ENCODE results near the gene CTXND2. TPM values are rescaled to one million over a fixed set of nuclear protein-coding genes. Genes with fewer than 3 reads are reported as not detected.

CTXND2 gene
- total RNA-seq, 2 donors from 2014 or later: not detected

DNA sequence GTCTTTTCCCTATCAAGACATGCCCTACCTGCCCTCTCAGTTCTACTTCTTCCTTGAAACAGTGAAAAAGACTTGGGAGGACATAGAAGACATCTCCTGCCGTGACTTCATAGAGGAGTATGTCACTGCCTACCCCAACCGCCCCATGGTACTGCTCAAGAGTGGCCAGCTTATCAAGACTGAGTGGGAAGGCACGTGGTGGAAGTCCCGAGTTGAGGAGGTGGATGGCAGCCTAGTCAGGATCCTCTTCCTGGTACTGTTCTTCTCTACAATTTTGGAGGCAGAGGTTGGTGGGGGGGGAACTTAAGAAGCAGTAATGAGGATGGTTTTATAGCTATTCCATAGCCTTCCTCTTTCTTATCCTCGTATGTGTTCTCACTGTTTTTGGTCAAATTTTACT is 57.9 kb downstream of the CTXND2 start:
- intact Hi-C loops (cut with DNase I): no loop called here
- peak; percentile 11 for DNase-seq (ENCODE audit: low spot score)

DNA sequence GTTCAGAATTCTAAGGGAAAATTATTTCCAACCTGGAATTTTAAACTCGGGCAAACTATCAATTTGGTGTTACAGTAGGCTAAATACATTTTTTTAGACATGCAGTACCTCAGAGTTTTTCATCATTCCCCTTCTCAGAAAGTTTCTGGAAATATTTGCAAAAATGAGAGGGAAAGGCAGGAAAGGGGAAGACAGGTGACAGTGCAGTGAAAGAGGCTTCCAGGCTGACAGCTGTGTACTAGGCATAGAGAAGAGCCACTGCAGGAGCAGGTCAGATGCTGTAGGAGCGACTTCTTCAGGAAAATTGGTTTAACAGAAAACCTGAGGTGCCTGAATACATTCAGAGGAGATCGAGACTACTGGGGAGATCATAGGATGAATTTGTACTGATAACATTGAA is 67.8 kb downstream of the CTXND2 start:
- DNase-seq (ENCODE audit: low spot score): no peak
- intact Hi-C loops (cut with DNase I): no loop called here

- DNase-seq (ENCODE audit: low spot score): no peak
- intact Hi-C loops (cut with DNase I): no loop called here
Measured at GRCh38 chr1:150955280-150955679, 68.3 kb downstream of the CTXND2 start.

DNA sequence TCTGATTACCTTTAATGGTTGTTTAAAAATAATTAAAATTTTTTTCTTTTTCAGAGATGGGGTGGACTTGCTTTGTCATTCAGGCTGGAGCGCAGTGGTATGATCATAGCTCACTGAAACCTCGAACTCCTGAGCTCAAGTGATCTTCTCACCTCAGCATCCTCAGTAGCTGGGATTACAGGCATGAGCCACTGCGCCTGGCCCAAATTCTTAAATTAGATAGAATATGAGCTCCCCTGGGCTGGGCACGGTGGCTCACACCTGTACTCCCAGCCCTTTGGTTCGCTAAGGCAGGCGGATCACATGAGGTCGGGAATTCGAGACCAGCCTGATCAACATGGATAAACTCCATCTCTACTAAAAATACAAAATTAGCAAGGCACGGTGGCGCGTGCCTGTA is 70.7 kb downstream of the CTXND2 start:
- intact Hi-C loops (cut with DNase I): no loop called here
- DNase-seq (ENCODE audit: low spot score): no peak

GRCh38 chr1:150960646-150961045 is 73.7 kb downstream of the CTXND2 start:
- intact Hi-C loops (cut with DNase I): no loop called here
- peak; percentile 34 for DNase-seq (ENCODE audit: low spot score)

DNA sequence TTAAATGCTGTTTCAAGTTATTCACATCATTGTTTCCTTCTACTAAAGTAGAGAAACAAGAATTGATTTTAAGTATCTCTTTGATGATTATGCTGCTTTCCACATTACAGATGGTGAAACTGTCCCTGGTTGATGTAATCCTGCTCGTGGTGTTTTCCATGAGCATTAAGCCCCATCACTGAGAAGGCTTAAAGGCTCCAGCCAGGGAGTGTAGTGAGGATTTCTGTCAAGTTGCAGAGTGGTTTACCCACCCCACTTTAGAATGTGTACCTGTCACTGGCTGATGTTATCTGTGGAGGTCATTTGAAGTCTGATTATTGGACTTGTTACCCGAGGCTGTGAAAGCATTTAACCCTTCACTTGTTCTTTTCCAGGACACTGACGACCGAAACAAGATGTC is 74.8 kb downstream of the CTXND2 start:
- no peak for DNase-seq (ENCODE audit: low spot score)
- intact Hi-C loops (cut with DNase I): loop anchor here in 1 of 2 donors (1.0 kb wide), 1 partner anchor 38 kb away; no protein-coding TSS in a partner anchor

Other genes with a start within 250 kb of the CTXND2 start
- gene GOLPH3L, start 190.0 kb upstream of the CTXND2 start, total RNA-seq: 10 to 100 TPM; 19.0 to 20.1 TPM
- under 1 TPM; 0.33 to 0.65 TPM for gene HORMAD1, start 166.2 kb upstream of the CTXND2 start, total RNA-seq
- 10 to 100 TPM; 50.2 to 89.2 TPM for gene CTSS, start 121.4 kb upstream of the CTXND2 start, total RNA-seq
- gene CTSK, start 78.9 kb upstream of the CTXND2 start, total RNA-seq: 100 to 1,000 TPM; 136 to 183 TPM
- 10 to 100 TPM; 47.3 to 51.2 TPM for gene ARNT, start 10.5 kb upstream of the CTXND2 start, total RNA-seq
- 10 to 100 TPM; 26.4 to 26.8 TPM for gene SETDB1, start 39.2 kb downstream of the CTXND2 start, total RNA-seq
- gene CERS2, start 87.7 kb downstream of the CTXND2 start, total RNA-seq: 100 to 1,000 TPM; 112 to 133 TPM
- under 1 TPM in 1 of 2 donors, not detected in 1; 0.19 TPM for gene ANXA9, start 95.2 kb downstream of the CTXND2 start, total RNA-seq
- gene MINDY1, start 119.8 kb downstream of the CTXND2 start, total RNA-seq: 10 to 100 TPM; 17.3 to 17.8 TPM
- 10 to 100 TPM; 15.5 to 17.4 TPM for gene PRUNE1, start 121.3 kb downstream of the CTXND2 start, total RNA-seq
- gene BNIPL, start 149.4 kb downstream of the CTXND2 start, total RNA-seq: under 1 TPM; 0.33 to 0.93 TPM
- 1 to 10 TPM; 3.3 to 4.6 TPM for gene C1orf56, start 160.6 kb downstream of the CTXND2 start, total RNA-seq
- 10 to 100 TPM; 65.7 to 68.2 TPM for gene CDC42SE1, start 172.5 kb downstream of the CTXND2 start, total RNA-seq
- gene MLLT11, start 173.3 kb downstream of the CTXND2 start, total RNA-seq: 1 to 10 TPM; 2.0 to 3.2 TPM
- gene GABPB2, start 183.6 kb downstream of the CTXND2 start, total RNA-seq: 10 to 100 TPM; 14.6 to 18.2 TPM

All from posterior vena cava (tissue), 2 donors.